ENCODE data around the gene CCDC126.

CCDC126 gene

GRCh38 chr7:23615331-23615730 is 18.1 kb downstream of the CCDC126 start:
- no peak for DNase-seq (ENCODE audit: low read depth, low spot score)
- no peak overlapping the region for H3K27ac ChIP-seq
- no peak overlapping the region for H3K9ac ChIP-seq (ENCODE audit: insufficient read length)
- H3K9me3 ChIP-seq (ENCODE audit: low read depth, low read length), result no peaks in the 10 kb centered on the region
- H3K4me3 ChIP-seq, result no peak overlapping the region
- TF ChIP-seq POLR2AphosphoS5 (IDR thresholded peaks at IDR 0.05; ENCODE audit: borderline replicate concordance, low read depth, low read length) (no peak), FOXP2 (optimal IDR thresholded peaks at IDR 0.05; ENCODE audit: control extremely low read depth, extremely low read length, insufficient read depth) (no peak), EZH2 (IDR thresholded peaks at IDR 0.05) (no peak)
- peaks cover 13% of the 10 kb centered on the region for H3K36me3 ChIP-seq (ENCODE audit: insufficient read depth, low read length)

- no peak overlapping the region for H3K9ac ChIP-seq (ENCODE audit: insufficient read length)
- DNase-seq (ENCODE audit: low read depth, low spot score), result no peak
Observed at GRCh38 chr7:23616593-23616992, 19.4 kb downstream of the CCDC126 start.

GRCh38 chr7:23617482-23617881 is 20.3 kb downstream of the CCDC126 start:
- no peak overlapping the region for H3K27ac ChIP-seq

More at GRCh38 chr7:23616593-23616992, 19.4 kb downstream of the CCDC126 start:
- no peaks in the 10 kb centered on the region for H3K9me3 ChIP-seq (ENCODE audit: low read depth, low read length)
- TF ChIP-seq POLR2AphosphoS5 (IDR thresholded peaks at IDR 0.05; ENCODE audit: borderline replicate concordance, low read depth, low read length), result no peak
- no peak for TF ChIP-seq FOXP2 (optimal IDR thresholded peaks at IDR 0.05; ENCODE audit: control extremely low read depth, extremely low read length, insufficient read depth)
- no peak for TF ChIP-seq EZH2 (IDR thresholded peaks at IDR 0.05)
- no peak overlapping the region for H3K4me3 ChIP-seq
- H3K27ac ChIP-seq, result no peak overlapping the region
- H3K36me3 ChIP-seq (ENCODE audit: insufficient read depth, low read length), result peaks cover 8% of the 10 kb centered on the region; the same call in 1 of the 2 replicates

GRCh38 chr7:23618241-23618640 is 21.1 kb downstream of the CCDC126 start:
- TF ChIP-seq POLR2AphosphoS5 (IDR thresholded peaks at IDR 0.05; ENCODE audit: borderline replicate concordance, low read depth, low read length) (no peak), EZH2 (IDR thresholded peaks at IDR 0.05) (no peak), FOXP2 (optimal IDR thresholded peaks at IDR 0.05; ENCODE audit: control extremely low read depth, extremely low read length, insufficient read depth) (no peak)
- Histone ChIP-seq H3K27ac (no peak overlapping the region), H3K9me3 (ENCODE audit: low read depth, low read length) (no peaks in the 10 kb centered on the region), H3K4me3 (no peak overlapping the region), H3K36me3 (ENCODE audit: insufficient read depth, low read length) (peaks cover 4% of the 10 kb centered on the region; the same call in 1 of the 2 replicates), H3K9ac (ENCODE audit: insufficient read length) (no peak overlapping the region)
- DNase-seq (ENCODE audit: low read depth, low spot score), result no peak

More at GRCh38 chr7:23617482-23617881, 20.3 kb downstream of the CCDC126 start:
- no peak for DNase-seq (ENCODE audit: low read depth, low spot score)
- Histone ChIP-seq H3K4me3 (no peak overlapping the region), H3K36me3 (ENCODE audit: insufficient read depth, low read length) (peaks cover 4% of the 10 kb centered on the region; the same call in 1 of the 2 replicates), H3K9me3 (ENCODE audit: low read depth, low read length) (no peaks in the 10 kb centered on the region), H3K9ac (ENCODE audit: insufficient read length) (no peak overlapping the region)
- TF ChIP-seq POLR2AphosphoS5 (IDR thresholded peaks at IDR 0.05; ENCODE audit: borderline replicate concordance, low read depth, low read length) (no peak), EZH2 (IDR thresholded peaks at IDR 0.05) (no peak), FOXP2 (optimal IDR thresholded peaks at IDR 0.05; ENCODE audit: control extremely low read depth, extremely low read length, insufficient read depth) (no peak)

GRCh38 chr7:23619141-23619540 is 22.0 kb downstream of the CCDC126 start:
- TF ChIP-seq POLR2AphosphoS5 (IDR thresholded peaks at IDR 0.05; ENCODE audit: borderline replicate concordance, low read depth, low read length) (no peak), EZH2 (IDR thresholded peaks at IDR 0.05) (no peak), FOXP2 (optimal IDR thresholded peaks at IDR 0.05; ENCODE audit: control extremely low read depth, extremely low read length, insufficient read depth) (no peak)
- Histone ChIP-seq H3K4me3 (no peak overlapping the region), H3K27ac (no peak overlapping the region), H3K9ac (ENCODE audit: insufficient read length) (no peak overlapping the region), H3K36me3 (ENCODE audit: insufficient read depth, low read length) (peaks cover 4% of the 10 kb centered on the region; the same call in 1 of the 2 replicates), H3K9me3 (ENCODE audit: low read depth, low read length) (no peaks in the 10 kb centered on the region)
- DNase-seq (ENCODE audit: low read depth, low spot score), result no peak

GRCh38 chr7:23622506-23622925 is 25.3 kb downstream of the CCDC126 start:
- H3K4me3 ChIP-seq, result no peak overlapping the region
- H3K9me3 ChIP-seq (ENCODE audit: low read depth, low read length), result no peaks in the 10 kb centered on the region
- DNase-seq (ENCODE audit: low read depth, low spot score), result no peak
- no peak for TF ChIP-seq EZH2 (IDR thresholded peaks at IDR 0.05)
- no peak for TF ChIP-seq POLR2AphosphoS5 (IDR thresholded peaks at IDR 0.05; ENCODE audit: borderline replicate concordance, low read depth, low read length)
- TF ChIP-seq FOXP2 (optimal IDR thresholded peaks at IDR 0.05; ENCODE audit: control extremely low read depth, extremely low read length, insufficient read depth), result no peak
- H3K36me3 ChIP-seq (ENCODE audit: insufficient read depth, low read length), result peaks cover 4% of the 10 kb centered on the region; the same call in 1 of the 2 replicates
- no peak overlapping the region for H3K27ac ChIP-seq
- H3K9ac ChIP-seq (ENCODE audit: insufficient read length), result no peak overlapping the region

- DNase-seq (ENCODE audit: low read depth, low spot score), result no peak
- Histone ChIP-seq H3K9me3 (ENCODE audit: low read depth, low read length) (no peaks in the 10 kb centered on the region), H3K36me3 (ENCODE audit: insufficient read depth, low read length) (no peaks in the 10 kb centered on the region), H3K9ac (ENCODE audit: insufficient read length) (no peak overlapping the region), H3K4me3 (no peak overlapping the region), H3K27ac (no peak overlapping the region)
- no peak for TF ChIP-seq POLR2AphosphoS5 (IDR thresholded peaks at IDR 0.05; ENCODE audit: borderline replicate concordance, low read depth, low read length)
- no peak for TF ChIP-seq EZH2 (IDR thresholded peaks at IDR 0.05)
- no peak for TF ChIP-seq FOXP2 (optimal IDR thresholded peaks at IDR 0.05; ENCODE audit: control extremely low read depth, extremely low read length, insufficient read depth)
Observed at GRCh38 chr7:23628370-23628769, 31.2 kb downstream of the CCDC126 start.

- H3K9me3 ChIP-seq (ENCODE audit: low read depth, low read length), result no peaks in the 10 kb centered on the region
- TF ChIP-seq POLR2AphosphoS5 (IDR thresholded peaks at IDR 0.05; ENCODE audit: borderline replicate concordance, low read depth, low read length) (no peak), FOXP2 (optimal IDR thresholded peaks at IDR 0.05; ENCODE audit: control extremely low read depth, extremely low read length, insufficient read depth) (no peak), EZH2 (IDR thresholded peaks at IDR 0.05) (no peak)
- H3K4me3 ChIP-seq, result no peak overlapping the region
- H3K9ac ChIP-seq (ENCODE audit: insufficient read length), result no peak overlapping the region
- no peak for DNase-seq (ENCODE audit: low read depth, low spot score)
- no peak overlapping the region for H3K27ac ChIP-seq
- no peaks in the 10 kb centered on the region for H3K36me3 ChIP-seq (ENCODE audit: insufficient read depth, low read length)
Observed at GRCh38 chr7:23633417-23633816, 36.2 kb downstream of the CCDC126 start.

GRCh38 chr7:23645822-23646221 is 48.6 kb downstream of the CCDC126 start:
- no peak for DNase-seq (ENCODE audit: low read depth, low spot score)
- TF ChIP-seq FOXP2 (optimal IDR thresholded peaks at IDR 0.05; ENCODE audit: control extremely low read depth, extremely low read length, insufficient read depth), result no peak
- no peak for TF ChIP-seq POLR2AphosphoS5 (IDR thresholded peaks at IDR 0.05; ENCODE audit: borderline replicate concordance, low read depth, low read length)
- TF ChIP-seq EZH2 (IDR thresholded peaks at IDR 0.05), result no peak
- Histone ChIP-seq H3K9ac (ENCODE audit: insufficient read length) (no peak overlapping the region), H3K27ac (no peak overlapping the region), H3K4me3 (no peak overlapping the region), H3K36me3 (ENCODE audit: insufficient read depth, low read length) (no peaks in the 10 kb centered on the region), H3K9me3 (ENCODE audit: low read depth, low read length) (no peaks in the 10 kb centered on the region)

Data from SK-N-MC (cell line).